T1000 (cell line): Measurements from ENCODE around the gene DIP2B.

Source experiments
- DNase-seq: peaks from one replicate; lab custom pipeline; 2025; ENCODE audit warnings: mixed read lengths; lab: John Stamatoyannopoulos, UW

DIP2B gene

DNA sequence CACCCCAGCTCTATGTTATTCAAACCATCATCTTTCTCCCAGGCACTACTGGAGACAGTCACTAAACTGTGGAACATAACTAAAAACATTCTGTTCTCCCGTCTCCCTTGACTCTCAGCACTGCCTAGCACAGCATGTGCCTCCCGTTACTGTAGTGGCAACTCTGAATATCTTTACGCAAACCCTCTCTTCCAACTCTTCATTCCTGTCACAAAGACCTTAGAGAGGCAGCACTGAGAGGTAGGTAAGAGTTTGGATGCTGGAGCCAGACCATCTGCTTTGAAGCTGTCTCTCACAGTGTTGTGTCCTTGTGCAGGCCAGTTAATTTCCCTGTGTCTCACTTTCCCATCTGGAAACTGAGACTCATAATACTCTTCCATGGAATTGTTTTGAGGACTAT lies 108.1 kb downstream of the DIP2B start:
- DNase-seq: no peak

DNA sequence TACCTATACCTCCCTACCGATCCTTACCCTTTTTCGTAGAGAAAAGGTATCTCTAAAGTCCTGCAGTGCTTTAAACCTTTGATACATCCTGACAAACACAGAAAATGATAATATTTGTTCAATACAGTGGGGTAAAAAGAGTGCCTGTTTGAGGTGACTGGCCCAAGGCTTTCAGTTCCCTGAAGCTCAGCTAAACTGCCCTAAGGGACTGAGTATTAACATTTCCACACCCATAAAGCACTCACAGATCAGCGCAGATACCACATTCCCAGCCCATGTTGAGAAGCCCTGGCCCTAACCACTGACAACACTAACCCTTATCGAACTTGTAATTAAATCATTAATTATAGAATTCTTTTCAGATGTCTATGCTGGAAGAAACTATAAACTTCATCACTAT lies 108.7 kb downstream of the DIP2B start:
- DNase-seq: no peak

DNA sequence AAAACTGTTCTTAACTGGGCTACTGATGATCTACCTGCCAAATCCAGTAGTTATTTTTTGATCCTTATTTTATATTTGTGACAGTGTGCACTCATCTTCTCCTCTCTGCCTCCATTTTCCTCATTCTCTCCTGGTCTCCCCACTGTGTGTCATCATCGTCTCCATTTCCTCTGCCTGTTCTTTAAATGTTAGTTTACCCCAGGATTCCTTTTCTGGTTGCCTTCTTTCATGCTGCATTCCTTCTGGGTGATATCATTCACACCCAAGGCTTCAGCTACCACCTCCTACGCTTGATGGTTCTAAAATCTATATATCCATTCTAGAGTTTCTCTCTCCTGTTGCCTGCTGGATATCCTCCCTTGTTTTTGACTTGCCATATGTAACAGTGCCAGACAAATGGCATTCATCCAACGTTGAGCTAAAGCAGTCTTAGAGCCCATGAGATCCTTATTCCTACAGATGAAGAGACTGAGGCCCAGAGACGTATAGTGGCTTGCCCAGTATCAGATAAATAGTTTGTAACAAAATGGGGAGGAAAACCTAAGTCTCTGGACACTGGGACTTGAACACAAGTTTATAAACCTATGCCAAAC lies 109.5 kb downstream of the DIP2B start:
- no peak for DNase-seq

DNA sequence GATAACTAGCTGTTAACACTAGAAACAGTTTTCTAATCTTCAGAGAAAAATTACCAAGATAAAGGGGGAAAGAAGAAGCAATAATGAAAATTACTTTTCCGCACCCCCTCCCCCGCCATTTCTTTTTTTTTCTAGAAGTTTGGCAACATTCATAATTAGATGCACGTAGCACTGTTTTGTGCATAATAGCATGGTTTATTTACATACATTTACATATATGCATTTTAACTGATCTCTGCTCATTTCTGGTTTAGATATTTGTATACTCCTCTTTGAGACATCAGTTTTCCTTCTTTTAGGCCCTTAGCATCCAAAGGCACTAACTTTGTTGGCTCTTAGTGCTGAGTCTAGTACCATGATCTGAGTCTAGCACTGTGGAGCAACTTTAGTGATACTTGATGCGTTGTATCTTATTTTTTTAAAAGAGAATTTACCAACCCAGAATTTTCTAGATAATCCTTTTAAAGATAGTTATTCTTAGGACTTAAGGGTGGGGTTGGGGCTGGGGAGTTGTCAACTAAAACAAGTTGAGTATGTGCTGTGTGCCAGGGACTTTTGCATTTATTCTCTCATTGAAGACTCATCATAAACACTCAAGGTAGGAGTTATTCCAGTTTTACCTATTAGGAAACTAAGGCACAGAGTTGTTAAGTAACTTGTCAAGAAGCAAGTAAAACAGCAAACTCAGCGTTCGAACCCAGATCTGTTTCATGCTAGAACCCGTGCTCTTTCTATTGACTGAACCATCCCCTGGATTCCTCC lies 110.5 kb downstream of the DIP2B start:
- DNase-seq: no peak

DNA sequence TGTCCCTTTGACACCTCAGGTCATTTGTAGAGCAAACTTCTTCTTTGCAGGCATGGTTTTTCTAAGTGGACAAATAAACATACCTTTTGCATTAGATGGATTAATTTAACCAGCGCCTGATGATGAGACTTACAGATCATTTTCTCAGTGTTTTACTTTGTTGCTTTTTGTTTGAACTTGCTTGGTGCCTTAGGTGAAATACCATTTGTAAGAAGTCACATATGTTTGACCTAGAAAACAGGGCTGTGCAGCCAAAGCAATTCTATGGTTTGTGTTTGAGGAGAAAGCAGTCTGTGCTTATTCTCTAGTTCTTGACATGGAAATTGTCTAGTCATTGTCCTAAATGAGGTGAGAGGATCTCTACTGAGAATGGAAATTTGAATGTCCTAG lies 111.1 kb downstream of the DIP2B start:
- no peak for DNase-seq

DNA sequence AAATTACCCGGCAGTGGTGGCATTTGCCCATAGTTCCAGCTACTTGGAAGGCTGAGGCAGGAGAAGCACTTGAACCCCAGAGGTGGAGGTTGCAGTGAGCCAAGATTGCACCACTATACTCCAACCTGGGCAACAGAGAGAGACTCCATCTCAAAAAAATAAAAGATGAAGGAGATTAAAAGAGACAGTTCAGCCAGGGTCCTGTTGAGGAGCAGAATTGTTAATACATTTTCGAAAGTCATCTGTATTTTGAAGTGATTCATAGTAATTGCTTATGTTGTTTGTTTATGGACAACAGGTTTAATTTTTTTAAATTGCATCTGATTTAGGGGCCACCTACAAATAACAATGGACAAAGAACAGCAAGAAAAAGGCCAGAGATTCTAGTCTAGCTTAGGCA lies 112.9 kb downstream of the DIP2B start:
- DNase-seq: no peak

DNA sequence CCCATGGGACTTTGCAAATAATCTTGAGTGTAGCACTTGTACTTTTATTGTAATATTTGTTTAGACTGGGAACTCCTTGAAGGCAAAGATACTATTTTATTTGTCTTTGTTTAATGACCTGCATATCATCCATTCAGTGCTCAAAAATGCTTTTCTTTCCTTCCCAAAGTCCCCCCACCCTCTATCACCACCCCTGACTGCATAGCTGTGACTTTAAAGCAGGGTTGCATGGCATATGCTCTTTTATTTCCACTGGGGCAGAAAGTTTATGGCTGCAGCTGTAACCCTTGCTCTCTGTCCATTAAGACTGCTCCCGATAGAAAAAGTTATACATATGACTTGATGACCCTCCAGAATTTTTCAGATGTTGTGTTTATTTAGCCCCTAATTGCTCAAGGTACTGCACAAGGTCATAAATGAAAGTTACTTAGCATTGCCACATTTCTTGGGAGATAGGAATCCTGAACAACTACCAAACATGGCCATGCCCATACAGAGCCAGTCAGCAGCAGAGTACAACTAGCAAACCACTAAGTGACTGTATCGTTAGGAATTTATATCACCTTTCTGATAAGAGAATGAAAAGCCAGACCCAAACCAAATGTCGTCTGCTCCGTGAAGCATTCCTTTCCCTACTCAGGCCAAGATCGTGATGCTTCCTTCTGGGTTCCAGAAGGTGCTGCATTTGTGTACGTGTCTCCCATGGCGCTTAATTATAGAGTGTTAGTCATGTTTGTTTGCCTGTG lies 114.3 kb downstream of the DIP2B start:
- no peak for DNase-seq

DNA sequence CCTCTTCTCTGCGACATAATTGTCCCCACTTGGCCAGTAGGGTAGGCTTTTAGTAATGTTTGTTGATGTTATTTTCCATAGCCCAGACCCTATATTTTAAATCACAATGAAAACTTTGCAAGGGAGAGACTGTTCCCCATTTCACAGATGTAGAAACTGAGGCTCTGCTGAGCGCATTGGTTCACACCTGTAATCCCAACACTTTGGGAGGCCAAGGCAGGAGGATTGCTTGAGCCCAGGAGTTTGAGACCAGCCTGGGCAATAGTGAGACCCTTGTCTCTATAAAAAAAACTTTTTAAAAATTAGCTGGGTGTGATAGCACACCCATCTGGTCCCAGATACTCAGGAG lies 114.8 kb downstream of the DIP2B start:
- DNase-seq: no peak

DNA sequence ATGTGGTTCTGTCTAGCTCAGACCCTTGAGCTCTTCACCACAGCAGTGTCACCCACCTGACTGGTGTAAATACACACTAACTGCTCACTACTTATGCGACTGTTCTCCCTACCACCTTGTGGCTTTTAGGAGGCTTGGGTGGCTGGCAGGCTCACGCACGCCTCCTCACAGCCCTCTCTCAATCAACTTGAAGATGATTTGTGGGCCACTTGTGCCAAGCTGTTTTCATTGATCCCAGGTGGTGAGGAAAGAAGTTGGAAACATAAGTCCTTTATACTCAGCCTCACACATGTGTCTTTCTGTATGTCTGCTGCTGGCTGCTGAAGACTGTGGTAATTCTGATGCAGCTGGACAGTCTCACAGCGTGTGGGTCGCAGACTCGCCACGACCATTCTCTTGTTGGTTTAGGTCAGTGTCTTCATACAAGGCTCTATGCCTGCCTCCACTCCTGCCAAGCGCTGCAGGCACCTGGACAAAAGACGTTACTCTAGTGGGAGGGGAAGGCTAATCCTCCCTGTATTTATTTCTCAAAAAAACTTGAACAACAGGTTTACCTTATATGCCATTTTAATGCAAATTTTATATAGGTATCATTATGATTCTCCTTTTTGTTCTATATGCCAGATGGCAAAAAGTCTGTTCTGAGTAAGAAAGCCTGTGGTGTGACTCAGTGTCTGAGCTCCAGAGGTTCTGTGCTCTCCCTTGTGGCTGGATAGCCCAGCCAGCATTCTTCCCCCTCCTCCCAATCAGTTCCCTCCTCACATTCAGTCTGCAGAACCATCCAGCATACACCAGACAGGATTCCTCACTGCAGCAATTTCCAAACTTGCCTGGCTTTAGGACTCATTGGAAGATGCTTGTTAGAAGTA lies 115.6 kb downstream of the DIP2B start:
- no peak for DNase-seq

DNA sequence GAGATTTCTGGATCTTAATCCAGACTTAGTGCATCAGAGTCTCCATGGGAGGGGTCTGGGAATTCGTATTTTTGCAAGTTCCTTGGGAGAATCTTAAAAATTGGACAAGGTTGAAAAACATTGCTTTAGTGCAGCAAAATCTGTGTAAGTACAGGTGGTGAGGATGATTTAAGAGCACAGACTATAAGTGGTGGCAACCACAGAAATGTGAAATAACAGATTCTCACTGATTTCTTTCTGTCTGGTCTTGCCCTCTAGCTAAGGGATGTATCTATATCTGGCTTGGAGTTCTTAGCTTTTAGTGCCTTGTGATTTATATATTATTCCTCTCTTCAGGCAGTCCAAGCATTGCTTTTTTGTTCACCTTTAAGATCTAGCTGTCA lies 116.2 kb downstream of the DIP2B start:
- no peak for DNase-seq

DNA sequence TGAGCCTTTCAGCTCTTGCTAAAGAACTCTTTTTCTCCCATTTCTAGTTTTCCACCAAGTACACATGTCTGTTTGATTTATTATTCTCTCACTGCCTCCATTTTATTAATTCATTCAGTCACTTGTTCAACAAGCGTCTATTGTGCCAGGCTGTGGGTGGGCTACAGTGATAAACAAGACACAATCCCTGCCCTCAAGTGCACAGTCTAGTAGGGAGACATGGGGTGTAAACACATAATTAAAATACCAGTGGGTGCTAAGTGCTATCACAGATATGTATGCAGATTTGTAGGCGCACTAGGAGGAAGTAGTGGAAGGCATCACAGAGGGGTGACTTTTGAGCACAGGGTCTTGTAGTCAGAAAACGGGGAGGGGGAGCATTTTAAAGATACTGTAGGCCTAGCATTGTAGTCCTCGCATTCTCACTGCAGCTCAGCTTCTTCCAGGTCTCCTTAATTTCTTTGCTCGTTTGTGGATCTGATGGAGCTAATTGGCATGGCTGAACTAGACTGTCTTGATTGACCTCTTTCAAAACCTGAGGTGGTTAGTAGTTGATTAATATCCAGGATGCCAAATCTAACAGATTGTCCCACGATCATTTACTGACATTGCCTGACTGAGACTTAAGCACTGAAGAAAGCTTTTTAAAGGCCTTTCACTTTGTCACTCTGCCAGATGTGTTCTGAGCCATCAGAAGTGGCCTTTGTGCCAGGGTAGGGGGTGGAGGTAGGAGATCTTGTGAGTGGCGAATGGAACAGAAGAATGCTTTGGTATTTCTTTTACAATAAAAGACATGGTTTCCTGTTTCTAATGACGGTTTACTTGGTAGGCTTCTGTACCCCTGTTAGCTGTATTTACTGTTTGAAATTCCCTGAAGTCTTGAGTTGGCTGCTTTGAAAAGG lies 116.9 kb downstream of the DIP2B start:
- DNase-seq: no peak

DNA sequence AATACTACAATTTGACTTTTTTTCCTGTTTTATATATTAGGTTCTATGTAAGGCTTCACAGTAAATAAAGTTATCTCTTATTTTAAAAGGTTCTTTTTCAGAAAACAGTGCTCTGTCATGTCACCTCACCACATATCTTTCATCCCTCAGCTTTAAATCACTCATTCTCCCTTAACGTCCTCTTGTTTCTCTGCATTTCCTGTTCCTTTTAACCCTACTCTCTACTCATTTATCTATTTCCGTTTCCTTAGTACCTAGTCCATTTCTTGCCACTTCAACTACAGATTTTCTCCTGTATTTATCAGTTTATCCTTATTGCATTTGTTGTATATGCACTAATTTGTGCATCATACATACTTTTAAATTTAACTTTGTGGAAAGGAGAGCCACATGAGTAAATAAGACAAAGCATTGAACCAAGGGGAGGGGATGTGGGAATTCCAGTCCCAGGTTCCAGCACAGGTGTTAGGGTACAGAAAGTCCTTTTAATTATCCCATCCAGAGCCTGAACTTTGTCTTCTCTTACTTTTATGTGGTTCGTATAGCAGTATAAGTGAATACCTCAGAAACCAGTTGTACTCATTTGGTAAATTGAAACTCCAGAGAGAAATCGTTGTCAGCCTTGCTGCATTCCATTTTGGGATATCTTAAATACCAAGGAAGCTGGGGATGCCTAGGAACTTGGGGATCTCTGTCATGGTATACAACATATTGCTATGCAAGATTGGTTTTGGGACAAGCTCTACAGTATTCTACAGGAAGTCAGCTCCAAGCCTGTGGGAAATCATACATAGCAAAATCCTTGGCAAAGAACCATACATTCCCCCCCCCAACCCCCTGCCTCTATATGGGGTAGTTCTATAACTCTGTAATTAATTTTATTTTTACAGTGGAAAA lies 120.5 kb downstream of the DIP2B start:
- DNase-seq: no peak

DNA sequence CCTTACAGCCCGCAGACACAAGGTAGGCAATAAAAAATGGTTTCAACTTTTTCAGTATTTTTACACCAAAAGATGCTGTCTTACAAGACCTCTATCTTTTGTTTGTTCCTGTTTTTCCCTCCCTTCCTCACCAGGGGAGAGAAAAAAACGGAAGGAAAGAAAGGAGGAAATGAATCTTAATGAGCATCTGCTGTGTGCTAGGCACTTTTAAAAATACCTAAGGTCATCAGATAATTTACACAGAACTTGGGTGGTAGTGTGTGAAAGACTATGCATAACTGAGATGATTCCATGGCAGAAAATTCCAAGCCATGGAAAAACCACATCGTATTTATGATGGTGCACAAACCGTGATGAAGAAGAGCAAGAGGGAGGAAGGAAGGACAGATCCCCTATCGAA lies 121.2 kb downstream of the DIP2B start:
- no peak for DNase-seq

DNA sequence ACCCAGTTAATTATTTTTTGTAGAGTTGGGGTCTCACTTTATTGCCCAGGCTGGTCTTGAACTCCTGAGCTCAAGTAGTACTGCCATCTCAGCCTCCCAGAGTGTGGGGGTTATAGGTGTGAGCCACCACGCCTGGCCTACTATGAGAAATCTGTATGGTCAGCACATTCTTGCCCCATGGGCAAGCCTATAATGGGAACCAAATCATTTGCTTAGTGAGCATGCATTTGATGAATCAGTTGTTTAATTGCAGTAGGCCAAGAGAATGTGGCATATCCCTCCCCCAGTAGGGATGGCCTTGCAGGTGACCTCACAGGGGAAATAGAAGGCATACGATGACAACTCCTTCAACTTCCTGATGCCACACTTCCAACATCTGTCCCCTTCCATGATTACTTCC lies 122.7 kb downstream of the DIP2B start:
- DNase-seq: no peak

DNA sequence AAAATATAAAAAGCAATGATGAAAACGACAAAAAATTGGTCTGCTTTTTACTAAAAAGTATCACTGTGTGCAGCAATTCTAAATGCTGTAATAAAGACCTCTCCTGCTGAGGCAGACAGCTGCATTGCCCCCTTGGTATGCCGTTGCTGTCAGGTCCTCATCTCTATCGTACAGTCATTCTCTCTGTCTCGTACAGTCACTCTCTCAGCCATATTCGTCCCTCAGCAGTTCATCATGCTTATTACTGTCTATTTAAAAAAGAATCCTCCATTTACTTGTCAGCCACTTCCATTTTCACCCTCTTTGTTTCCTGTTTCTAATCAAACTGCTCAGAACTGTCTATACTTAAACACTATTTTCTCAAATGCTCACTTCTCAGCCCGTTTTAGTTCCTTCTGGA lies 123.6 kb downstream of the DIP2B start:
- DNase-seq: no peak

DNA sequence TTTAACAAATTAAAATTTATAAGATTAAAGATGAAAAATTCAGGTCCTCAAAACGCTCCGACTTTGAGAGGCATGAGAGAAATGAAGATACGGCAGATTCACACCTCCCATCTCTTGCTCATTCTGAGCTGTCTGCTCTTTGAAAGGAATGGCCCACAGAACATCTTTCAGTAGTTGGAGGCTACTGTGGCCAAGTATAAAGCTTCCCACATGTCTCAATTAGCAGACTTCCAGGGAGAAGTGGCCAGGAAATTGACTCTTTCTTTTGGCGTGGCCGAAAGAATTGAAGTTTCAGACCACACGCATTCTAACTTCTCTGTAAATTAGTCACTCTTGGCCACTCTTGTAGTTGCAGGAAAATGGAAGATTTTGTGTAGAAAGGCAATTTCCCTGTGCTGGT lies 129.2 kb downstream of the DIP2B start:
- DNase-seq: no peak

DNA sequence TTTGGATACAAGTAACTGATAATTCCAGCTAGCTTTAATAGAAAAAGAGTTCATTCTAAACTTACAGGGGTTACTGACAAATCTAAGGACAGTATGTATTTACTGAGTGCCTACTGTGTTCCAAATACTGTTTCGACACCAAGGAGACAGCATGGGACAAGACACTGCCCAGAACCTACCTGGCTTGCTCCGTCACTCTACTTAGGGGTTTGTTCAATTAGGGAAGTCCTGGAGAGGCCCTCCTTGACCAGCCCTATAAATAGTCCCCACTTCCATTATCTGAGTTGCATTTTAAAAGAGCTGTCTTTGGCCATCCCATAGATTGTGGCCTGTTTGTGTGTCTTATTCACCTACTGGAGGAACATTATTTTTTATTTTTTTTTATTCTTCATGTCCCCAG lies 129.6 kb downstream of the DIP2B start:
- no peak for DNase-seq

DNA sequence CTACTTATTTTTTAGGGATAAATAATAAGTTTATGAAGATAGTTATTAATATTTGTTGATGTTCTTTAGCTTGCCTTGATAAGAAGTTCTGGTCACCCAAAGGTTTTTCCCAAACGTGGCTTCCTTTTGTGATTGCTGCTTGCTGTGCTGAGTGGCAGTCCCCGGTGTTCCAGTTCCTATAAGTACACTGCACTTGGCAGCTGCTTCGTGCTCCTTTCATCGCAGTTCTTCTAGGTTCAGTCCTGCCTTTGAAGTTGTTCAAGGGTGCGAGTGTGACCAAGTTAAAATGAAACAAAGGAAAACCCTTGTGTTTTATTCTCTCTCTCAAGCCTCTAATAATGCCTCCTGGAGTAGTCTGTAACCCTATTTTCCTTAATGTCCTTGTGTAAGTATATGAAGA lies 130.6 kb downstream of the DIP2B start:
- no peak for DNase-seq

DNA sequence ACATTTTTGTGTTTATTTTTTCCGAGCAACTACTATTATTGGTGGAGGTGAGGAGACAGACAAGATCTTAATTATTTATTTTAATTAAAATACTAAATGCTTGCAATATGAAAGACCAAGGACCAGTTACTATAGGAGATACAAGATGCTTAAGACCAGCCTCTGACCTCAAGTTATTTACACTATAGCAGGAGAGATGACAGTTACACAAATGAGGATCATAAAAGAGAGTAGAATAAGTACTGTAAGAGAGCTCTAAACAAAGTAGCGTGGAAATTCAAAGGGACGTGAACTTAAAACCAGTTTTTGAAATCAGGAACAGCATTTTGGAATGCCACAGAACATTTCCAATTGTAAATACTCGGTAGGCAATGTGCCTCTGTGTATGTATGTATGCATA lies 131.1 kb downstream of the DIP2B start:
- no peak for DNase-seq

DNA sequence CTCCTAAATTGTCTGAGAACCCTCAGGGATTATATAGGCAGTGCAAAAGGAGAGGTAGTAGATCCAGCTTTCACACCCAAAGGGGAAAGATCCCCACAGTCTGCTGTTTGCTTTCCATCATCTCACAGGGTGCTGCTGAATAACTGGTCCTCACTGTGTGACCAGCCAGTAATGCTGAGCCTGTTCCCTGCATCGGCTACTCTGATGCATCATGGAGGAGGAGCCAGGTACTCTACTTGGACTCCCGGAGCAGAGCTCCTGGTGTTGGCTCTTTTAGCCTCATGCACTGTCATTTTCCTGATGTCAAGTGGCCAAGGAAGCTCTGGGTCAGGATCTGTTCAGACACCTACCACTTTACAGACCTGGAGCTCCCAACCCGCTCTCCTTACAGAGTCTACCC lies 131.7 kb downstream of the DIP2B start:
- no peak for DNase-seq
